ENCODE data around the gene PDAP1.
"Not testable (repeated sequence)": the region's sequence is repeated elsewhere in the genome, so short reads cannot be mapped to it uniquely, and the experiment has no call there.

The PDAP1 gene

DNA sequence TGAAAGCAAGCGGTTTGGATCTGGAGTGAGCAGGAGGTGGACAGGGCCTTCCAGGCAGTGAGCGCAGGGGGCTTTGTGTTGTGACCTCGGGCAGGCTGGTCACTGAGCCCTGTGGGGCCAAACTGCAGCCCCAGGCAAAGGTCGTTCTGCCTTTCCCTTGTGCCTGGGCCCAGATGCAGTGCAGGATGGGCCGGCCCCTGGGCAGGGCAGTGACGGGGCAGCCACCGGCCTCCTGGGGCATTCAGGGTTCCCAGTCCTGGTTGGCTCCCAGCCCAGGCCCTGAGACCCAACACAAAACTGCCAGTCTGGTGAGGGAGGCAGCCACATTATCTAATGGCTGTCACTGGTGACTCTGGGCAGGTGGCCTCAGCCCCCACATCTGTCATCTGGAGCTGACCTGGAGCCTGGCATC lies 26.7 kb downstream of the PDAP1 start:
- no peaks in the 10 kb centered on the region for H3K27me3 ChIP-seq (ENCODE audit: control insufficient read depth in 1 of 2, insufficient read depth in 2 of 2, low read length in 2 of 2)
- H3K4me3 ChIP-seq (ENCODE audit: low read depth in 1 of 2, low read length in 2 of 2) = no peak overlapping the region
- no peak overlapping the region for H3K9ac ChIP-seq (ENCODE audit: low read length)
- H3K9me3 ChIP-seq (ENCODE audit: low read length) = no peaks in the 10 kb centered on the region
- H3K27ac ChIP-seq (ENCODE audit: low read depth, low read length) = no peak overlapping the region
- peaks cover 29% of the 10 kb centered on the region for H3K4me1 ChIP-seq (ENCODE audit: insufficient read depth, low read length)
- H3K36me3 ChIP-seq (ENCODE audit: insufficient read depth, low read length) = peaks cover 4% of the 10 kb centered on the region

DNA sequence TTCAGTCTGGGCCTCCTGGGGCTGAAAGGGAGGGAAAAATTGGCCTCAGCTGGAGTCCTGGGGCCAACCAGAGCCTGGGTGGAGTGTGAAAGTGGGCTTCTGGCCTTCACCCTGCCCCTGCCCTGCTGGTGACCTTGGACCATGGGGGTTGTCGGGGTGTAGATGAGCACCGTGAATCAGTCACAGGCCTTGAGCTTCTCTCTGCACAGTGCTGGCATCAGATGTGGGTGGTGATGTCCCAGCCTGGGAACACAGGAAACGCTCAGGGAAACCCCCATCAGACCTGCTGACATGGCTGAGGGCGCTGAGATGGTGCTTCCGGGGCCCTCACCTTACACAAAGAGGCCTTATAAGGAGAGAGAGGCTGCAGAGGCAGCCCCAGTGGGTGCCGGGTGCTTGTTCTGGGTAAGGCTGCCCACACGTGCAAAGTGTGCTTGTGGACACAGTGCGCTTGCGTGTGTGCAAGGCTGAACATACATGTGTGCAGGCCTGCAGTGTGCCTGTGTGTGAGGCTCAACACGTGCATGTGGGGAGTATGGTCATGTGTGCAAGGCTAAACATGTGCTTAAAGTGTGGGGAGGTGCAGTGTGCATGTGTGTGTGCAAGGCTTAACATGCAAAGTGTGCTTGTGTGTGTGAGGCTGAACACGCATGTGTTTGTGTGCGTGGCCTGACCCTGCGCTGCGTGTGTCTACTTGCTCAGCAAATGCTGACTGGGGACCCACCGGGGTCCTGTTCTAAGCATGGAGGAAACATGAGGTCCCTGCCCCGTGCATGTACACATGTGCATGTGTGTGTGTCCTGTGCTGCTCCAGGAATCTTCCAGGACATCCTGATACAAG lies 27.4 kb downstream of the PDAP1 start:
- no peaks in the 10 kb centered on the region for H3K9me3 ChIP-seq (ENCODE audit: low read length)
- H3K36me3 ChIP-seq (ENCODE audit: insufficient read depth, low read length) = no peaks in the 10 kb centered on the region
- H3K9ac ChIP-seq (ENCODE audit: low read length) = no peak overlapping the region
- peak overlapping the region; percentile 77 for H3K27ac ChIP-seq (ENCODE audit: low read depth, low read length)
- peaks cover 31% of the 10 kb centered on the region for H3K4me1 ChIP-seq (ENCODE audit: insufficient read depth, low read length)
- H3K4me3 ChIP-seq (ENCODE audit: low read depth in 1 of 2, low read length in 2 of 2) = peak overlapping the region in 1 of 2 donors; percentile 11
- H3K27me3 ChIP-seq (ENCODE audit: control insufficient read depth in 1 of 2, insufficient read depth in 2 of 2, low read length in 2 of 2) = no peaks in the 10 kb centered on the region

DNA sequence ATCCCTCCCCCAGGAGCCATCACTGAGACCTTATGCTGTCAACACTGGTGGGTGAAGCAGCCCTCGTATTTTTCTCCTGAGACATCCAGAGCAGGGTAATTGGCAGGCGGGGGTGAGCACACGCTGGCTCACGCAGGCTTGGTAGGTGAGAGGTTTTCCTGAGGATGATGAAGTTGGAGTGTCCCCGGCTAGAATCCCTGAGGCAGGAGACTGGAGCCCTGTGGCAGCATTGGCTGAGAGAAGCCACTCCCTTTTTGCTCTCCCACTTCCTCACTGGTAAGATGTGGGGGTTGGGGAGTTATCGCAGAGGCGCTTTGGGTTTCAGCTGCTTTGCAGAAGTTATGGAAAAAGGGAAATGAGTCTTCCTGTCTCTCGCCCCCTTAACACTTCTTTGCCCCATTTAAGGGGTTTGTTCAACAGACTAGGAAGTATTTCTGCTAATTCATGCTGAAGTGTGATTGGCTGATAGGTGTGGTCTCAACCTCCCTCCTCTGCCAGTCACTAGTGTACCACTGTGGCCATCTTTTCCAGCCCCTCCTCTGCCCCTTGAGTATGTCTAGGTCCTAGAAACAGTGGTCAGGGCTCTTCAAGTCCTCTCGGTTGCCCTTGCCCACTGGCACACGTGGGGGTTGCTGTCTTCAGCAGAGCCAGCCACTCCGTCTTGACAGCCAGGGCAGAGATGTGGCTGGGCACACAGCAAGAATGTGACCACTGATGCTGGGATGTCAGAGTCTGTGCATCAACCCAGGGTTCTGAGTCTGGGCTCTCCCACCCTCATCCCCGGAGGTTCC lies 28.2 kb downstream of the PDAP1 start:
- Histone ChIP-seq H3K27ac (ENCODE audit: low read depth, low read length) (peak overlapping the region; percentile 77), H3K4me3 (ENCODE audit: low read depth in 1 of 2, low read length in 2 of 2) (peak overlapping the region in 1 of 2 donors; percentile 44), H3K36me3 (ENCODE audit: insufficient read depth, low read length) (no peaks in the 10 kb centered on the region), H3K4me1 (ENCODE audit: insufficient read depth, low read length) (peaks cover 34% of the 10 kb centered on the region), H3K9ac (ENCODE audit: low read length) (no peak overlapping the region), H3K9me3 (ENCODE audit: low read length) (no peaks in the 10 kb centered on the region), H3K27me3 (ENCODE audit: control insufficient read depth in 1 of 2, insufficient read depth in 2 of 2, low read length in 2 of 2) (no peaks in the 10 kb centered on the region)

- Histone ChIP-seq H3K4me3 (ENCODE audit: low read depth in 1 of 2, low read length in 2 of 2) (peak overlapping the region in 1 of 2 donors; percentile 44), H3K4me1 (ENCODE audit: insufficient read depth, low read length) (peaks cover 34% of the 10 kb centered on the region), H3K27ac (ENCODE audit: low read depth, low read length) (peak overlapping the region; percentile 77)
- H3K36me3 ChIP-seq (ENCODE audit: insufficient read depth, low read length); H3K9me3 ChIP-seq (ENCODE audit: low read length); H3K9ac ChIP-seq (ENCODE audit: low read length); H3K27me3 ChIP-seq (ENCODE audit: control insufficient read depth in 1 of 2, insufficient read depth in 2 of 2, low read length in 2 of 2): not testable (repeated sequence)
These were observed 28.7 kb downstream of the PDAP1 start for GRCh38 chr7:99379693-99380031.

DNA sequence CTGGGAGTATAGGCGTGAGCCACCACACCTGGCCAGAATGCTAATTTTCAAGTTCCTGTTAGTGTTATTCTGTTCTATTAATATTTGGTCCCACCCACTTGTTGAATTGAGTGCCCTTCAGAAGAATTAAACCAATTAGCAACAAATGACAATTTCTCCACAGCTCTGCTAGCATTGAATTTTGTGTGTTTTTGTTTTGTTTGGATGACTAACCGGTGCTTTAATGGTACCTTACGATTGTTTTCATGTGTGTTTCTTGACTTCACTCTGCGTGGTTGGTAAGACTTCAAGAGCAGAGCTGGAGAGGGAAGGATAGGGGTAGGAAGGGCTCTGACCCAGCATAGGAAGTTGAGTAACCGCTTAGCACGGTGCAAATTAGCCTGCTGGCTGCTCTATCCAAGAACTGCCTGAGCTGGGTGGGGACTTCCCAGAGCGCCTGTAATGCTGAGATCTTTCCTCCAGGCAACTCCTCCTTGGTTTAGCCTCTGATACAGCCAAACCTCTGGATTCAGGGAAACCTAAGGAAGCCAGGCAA lies 29.3 kb downstream of the PDAP1 start:
- Histone ChIP-seq H3K9ac (ENCODE audit: low read length) (no peak overlapping the region), H3K27ac (ENCODE audit: low read depth, low read length) (peak overlapping the region; percentile 77), H3K27me3 (ENCODE audit: control insufficient read depth in 1 of 2, insufficient read depth in 2 of 2, low read length in 2 of 2) (no peaks in the 10 kb centered on the region), H3K9me3 (ENCODE audit: low read length) (no peaks in the 10 kb centered on the region), H3K36me3 (ENCODE audit: insufficient read depth, low read length) (no peaks in the 10 kb centered on the region), H3K4me1 (ENCODE audit: insufficient read depth, low read length) (peaks cover 34% of the 10 kb centered on the region), H3K4me3 (ENCODE audit: low read depth in 1 of 2, low read length in 2 of 2) (peak overlapping the region in 1 of 2 donors; percentile 44)

DNA sequence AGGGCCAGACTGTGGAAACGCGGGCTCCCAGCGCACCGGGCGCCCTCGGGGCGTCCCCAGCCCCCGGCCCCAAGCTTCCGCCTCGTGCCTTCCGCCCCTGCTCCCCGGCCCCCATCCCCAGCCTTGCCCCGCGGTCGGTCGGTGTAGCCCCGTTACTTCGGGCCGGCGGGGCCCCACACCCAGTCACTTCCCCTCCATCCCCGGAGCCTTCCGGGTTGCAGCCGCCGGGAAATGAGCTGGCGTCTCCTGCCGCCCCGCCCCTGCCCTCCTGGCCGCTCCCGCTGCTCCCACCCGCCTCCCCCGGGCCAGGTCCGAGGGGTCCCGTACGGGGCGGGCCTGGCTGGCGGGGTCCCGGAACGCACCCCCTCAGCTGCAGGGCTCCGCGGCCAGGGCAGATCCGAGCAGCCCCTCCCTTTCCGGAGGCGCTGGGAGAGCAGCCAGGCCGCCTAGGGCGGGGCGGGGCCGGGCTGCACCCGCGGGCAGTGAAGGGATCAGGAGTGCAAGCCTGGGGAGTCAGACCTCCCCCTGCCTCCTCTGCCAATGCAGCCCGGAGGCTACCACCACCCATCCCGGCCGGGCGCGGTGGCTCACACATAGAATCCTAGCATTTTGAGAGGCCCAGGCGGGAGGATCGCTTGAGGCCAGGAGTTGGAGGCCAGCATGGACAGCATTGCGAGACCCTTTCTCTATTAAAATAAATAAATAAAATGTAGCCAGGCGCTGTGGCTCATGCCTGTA lies 33.2 kb downstream of the PDAP1 start:
- H3K4me1 ChIP-seq (ENCODE audit: insufficient read depth, low read length) = peaks cover 18% of the 10 kb centered on the region

DNA sequence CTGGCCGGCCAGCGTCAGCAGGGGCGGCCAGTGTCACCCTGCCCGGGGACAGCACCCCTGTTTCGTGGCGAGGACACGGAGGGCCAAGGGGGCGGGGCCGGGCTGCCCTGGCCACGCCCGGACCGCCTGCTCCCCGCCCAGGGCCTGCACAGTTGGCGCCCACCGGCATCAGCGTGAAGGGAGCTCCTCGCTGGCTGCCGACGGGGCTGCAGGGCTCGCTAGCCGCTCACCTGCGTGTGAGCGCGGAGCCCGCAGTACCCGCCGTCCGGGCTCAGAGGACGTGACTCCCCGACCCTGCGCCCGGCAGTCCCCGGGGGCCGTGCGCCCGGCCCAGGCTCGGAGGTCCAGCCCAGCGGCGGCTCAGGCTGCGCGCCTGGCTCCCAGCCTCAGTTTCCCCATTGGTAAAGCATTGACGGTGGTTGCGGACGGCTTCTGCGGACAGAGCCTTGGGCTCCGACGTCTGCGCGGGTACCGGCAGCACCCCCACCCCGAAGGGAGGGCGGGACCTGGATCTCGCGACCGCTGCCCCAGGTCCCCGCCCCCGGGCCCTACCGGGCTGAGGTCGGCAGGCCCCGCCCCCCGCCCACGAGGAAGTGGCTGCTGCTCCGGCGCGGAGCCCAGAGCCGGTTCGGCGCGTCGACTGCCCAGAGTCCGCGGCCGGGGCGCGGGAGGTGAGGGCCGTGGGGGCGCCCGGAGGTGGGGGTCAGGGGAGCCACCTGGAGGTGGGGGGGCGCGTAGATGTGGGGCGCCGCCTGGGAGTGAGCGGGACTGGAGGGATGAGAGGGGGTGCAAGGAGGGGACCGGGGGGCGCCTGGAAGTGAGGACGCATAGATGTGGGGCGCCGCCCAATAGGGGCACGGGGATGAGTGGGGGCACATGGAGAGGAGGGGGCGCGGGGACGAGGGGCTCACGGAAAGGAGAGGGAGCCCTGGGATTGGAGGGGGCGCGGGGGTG lies 34.0 kb downstream of the PDAP1 start, which contains the start of gene ARPC1B:
Gene ARPC1B (plus strand): TSS at position 620 of the 954 bp plus-strand sequence. CDS start 10,985 bp downstream, outside the sequence.
- H3K27me3 ChIP-seq (ENCODE audit: control insufficient read depth in 1 of 2, insufficient read depth in 2 of 2, low read length in 2 of 2) = no peaks in the 10 kb centered on the region
- no peaks in the 10 kb centered on the region for H3K36me3 ChIP-seq (ENCODE audit: insufficient read depth, low read length)
- no peaks in the 10 kb centered on the region for H3K9me3 ChIP-seq (ENCODE audit: low read length)
- H3K27ac ChIP-seq (ENCODE audit: low read depth, low read length) = peak within 1 kb of the TSS; percentile 86
- H3K4me1 ChIP-seq (ENCODE audit: insufficient read depth, low read length) = peaks cover 10% of the 10 kb centered on the region
- peak within 1 kb of the TSS; percentile 56 to 92 for H3K4me3 ChIP-seq (ENCODE audit: low read depth in 1 of 2, low read length in 2 of 2)
- H3K9ac ChIP-seq (ENCODE audit: low read length) = no peak within 1 kb of the TSS

More for the DNA sequence above, 33.2 kb downstream of the PDAP1 start:
- Histone ChIP-seq H3K9ac (ENCODE audit: low read length) (no peak overlapping the region), H3K36me3 (ENCODE audit: insufficient read depth, low read length) (no peaks in the 10 kb centered on the region), H3K4me3 (ENCODE audit: low read depth in 1 of 2, low read length in 2 of 2) (peak overlapping the region; percentile 56 to 92), H3K27ac (ENCODE audit: low read depth, low read length) (peak overlapping the region; percentile 86), H3K27me3 (ENCODE audit: control insufficient read depth in 1 of 2, insufficient read depth in 2 of 2, low read length in 2 of 2) (no peaks in the 10 kb centered on the region), H3K9me3 (ENCODE audit: low read length) (no peaks in the 10 kb centered on the region)

DNA sequence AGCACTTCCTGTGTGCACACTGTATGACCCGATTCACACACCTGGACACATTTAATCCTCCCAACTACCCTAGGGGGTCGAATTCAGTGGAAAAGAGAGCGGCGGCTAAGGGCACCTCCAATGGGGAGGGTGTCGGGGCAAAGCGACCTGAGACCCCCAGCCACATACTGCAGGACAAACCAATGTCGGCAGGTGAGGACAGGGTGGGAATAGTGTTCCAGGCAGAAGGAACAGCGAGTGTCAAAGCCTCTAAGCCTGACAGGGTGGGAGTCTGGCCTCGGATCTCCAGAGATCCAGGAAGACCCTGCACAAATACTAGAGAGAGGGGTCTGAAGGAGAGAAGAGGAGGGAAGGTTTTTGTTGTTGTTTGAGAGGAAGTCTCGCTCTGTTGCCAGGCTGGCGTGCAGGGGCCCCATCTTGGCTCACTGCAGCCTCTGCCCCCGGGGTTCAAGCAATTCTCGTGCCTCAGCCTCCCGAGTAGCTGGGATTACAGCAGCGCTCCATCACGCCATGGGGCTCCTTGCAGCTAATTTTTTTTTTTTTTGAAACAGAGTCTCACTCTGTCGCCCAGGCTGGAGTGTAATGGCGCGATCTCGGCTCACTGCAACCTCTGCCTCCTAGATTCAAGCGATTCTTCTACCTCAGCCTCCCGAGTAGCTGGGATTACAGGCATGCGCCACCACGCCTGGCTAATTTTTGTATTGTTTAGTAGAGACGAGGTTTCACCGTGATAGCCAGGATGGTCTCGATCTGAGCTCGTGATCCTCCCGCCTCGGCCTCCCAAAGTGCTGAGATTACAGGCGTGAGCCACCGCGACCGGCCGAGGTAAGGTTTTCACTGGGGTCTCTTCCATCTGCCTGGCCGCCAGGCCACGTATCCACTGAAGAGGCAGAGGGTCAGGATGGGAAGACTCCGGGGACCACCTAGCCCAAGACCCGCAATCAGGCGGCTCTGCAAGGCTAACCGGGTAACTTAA lies 35.0 kb downstream of the PDAP1 start:
- Histone ChIP-seq H3K4me3 (ENCODE audit: low read depth in 1 of 2, low read length in 2 of 2) (peak overlapping the region; percentile 56 to 92), H3K36me3 (ENCODE audit: insufficient read depth, low read length) (no peaks in the 10 kb centered on the region), H3K4me1 (ENCODE audit: insufficient read depth, low read length) (peaks cover 4% of the 10 kb centered on the region), H3K9me3 (ENCODE audit: low read length) (no peaks in the 10 kb centered on the region), H3K27me3 (ENCODE audit: control insufficient read depth in 1 of 2, insufficient read depth in 2 of 2, low read length in 2 of 2) (no peaks in the 10 kb centered on the region), H3K9ac (ENCODE audit: low read length) (no peak overlapping the region), H3K27ac (ENCODE audit: low read depth, low read length) (peak overlapping the region; percentile 86)

DNA sequence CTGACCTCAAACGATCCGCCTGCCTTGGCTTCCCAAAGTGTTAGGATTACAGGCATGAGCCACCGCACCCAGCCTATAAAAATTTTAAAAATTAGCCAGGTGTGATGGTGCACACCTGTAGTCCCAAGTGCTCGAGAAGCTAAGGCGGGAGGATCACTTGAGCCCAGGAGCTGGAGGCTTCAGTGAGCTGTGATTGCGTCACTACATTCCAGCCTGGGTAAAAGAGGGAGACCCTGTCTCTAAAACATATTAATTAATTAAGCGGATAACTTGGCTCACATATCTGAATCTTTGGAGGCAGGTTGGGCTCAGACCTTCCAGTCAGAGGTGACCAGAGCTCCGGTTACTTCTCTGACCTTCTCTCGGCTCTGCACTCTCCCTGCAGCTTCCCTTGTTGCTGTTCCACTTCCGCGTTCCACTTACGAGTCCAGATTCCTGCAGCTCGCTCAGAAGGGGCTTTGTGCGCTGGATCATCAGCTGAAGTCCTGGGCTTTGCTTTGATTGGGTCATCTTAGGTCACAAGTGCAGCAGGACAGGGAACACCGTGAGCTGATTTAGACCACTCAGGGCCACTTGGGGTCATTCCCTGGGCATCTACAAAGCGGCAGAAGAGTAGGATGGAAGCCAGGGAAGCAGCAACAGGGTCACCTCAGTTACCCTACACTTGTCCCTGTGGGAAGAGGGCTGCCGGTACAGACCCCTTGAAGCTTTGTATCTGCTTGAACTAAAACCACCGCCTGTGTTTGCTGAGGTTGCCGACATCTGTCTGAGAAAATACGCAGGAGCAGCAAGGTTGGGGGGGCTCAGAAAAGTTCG lies 35.9 kb downstream of the PDAP1 start:
- Histone ChIP-seq H3K27me3 (ENCODE audit: control insufficient read depth in 1 of 2, insufficient read depth in 2 of 2, low read length in 2 of 2) (no peaks in the 10 kb centered on the region), H3K36me3 (ENCODE audit: insufficient read depth, low read length) (no peaks in the 10 kb centered on the region), H3K4me1 (ENCODE audit: insufficient read depth, low read length) (peaks cover 4% of the 10 kb centered on the region), H3K4me3 (ENCODE audit: low read depth in 1 of 2, low read length in 2 of 2) (no peak overlapping the region), H3K9ac (ENCODE audit: low read length) (no peak overlapping the region), H3K9me3 (ENCODE audit: low read length) (no peaks in the 10 kb centered on the region), H3K27ac (ENCODE audit: low read depth, low read length) (peak overlapping the region; percentile 32)

All from muscle layer of colon (tissue), 2 donors.